ENCODE data around the gene MTMR3.
"Not testable (repeated sequence)": the region's sequence is repeated elsewhere in the genome, so short reads cannot be mapped to it uniquely, and the experiment has no call there.

MTMR3 gene

GRCh38 chr22:29972121-29972520 lies 89.1 kb downstream of the MTMR3 start:
- no peak for DNase-seq

GRCh38 chr22:29973269-29973668 lies 90.3 kb downstream of the MTMR3 start:
- DNase-seq, result no peak

- not testable (repeated sequence) for DNase-seq
These were observed 90.7 kb downstream of the MTMR3 start for GRCh38 chr22:29973680-29974079.

GRCh38 chr22:29975494-29975893 lies 92.5 kb downstream of the MTMR3 start:
- DNase-seq, result no peak

GRCh38 chr22:29977107-29977506 lies 94.1 kb downstream of the MTMR3 start:
- no peak for DNase-seq

- DNase-seq, result no peak
These were observed 96.9 kb downstream of the MTMR3 start for GRCh38 chr22:29979777-29980321.

GRCh38 chr22:29983296-29983917 lies 100.4 kb downstream of the MTMR3 start:
- no peak for DNase-seq

GRCh38 chr22:29985912-29986311 lies 102.9 kb downstream of the MTMR3 start:
- no peak for DNase-seq

- DNase-seq, result no peak
These were observed 104.2 kb downstream of the MTMR3 start for GRCh38 chr22:29987137-29987536.

- no peak for DNase-seq
These were observed 105.7 kb downstream of the MTMR3 start for GRCh38 chr22:29988719-29989118.

- DNase-seq, result no peak
These were observed 106.5 kb downstream of the MTMR3 start for GRCh38 chr22:29989446-29989845.

- DNase-seq, result no peak
These were observed 109.6 kb downstream of the MTMR3 start for GRCh38 chr22:29992341-29993275.

GRCh38 chr22:29994027-29994715 lies 111.2 kb downstream of the MTMR3 start:
- no peak for DNase-seq

- no peak for DNase-seq
These were observed 112.0 kb downstream of the MTMR3 start for GRCh38 chr22:29994943-29995342.

- no peak for DNase-seq
These were observed 114.1 kb downstream of the MTMR3 start for GRCh38 chr22:29997107-29997506.

- no peak for DNase-seq
These were observed 114.5 kb downstream of the MTMR3 start for GRCh38 chr22:29997516-29997915.

- no peak for DNase-seq
These were observed 115.8 kb downstream of the MTMR3 start for GRCh38 chr22:29998627-29999384.

GRCh38 chr22:30000566-30000965 lies 117.6 kb downstream of the MTMR3 start:
- DNase-seq, result peak; percentile 21

- no peak for DNase-seq
These were observed 118.5 kb downstream of the MTMR3 start for GRCh38 chr22:30001459-30001858.

- DNase-seq, result no peak
These were observed 120.0 kb downstream of the MTMR3 start for GRCh38 chr22:30002861-30003486.

- DNase-seq, result no peak
These were observed 121.1 kb downstream of the MTMR3 start for GRCh38 chr22:30004101-30004500.

GRCh38 chr22:30004694-30005093 lies 121.7 kb downstream of the MTMR3 start:
- no peak for DNase-seq
